Measurements from ENCODE around the gene SIT1.
"Not testable (repeated sequence)": the region's sequence is repeated elsewhere in the genome, so short reads cannot be mapped to it uniquely, and the experiment has no call there.

Gene SIT1

GRCh38 chr9:35660966-35661415 is 10.3 kb upstream of the SIT1 start:
- in situ Hi-C loops (cut with MboI; ENCODE audit: low sequenced_read_pairs) = no loop called here

GRCh38 chr9:35659340-35659739 is 8.6 kb upstream of the SIT1 start:
- in situ Hi-C loops (cut with MboI; ENCODE audit: low sequenced_read_pairs) = loop anchor here (5.0 kb wide), 1 partner anchor 68 kb away; no protein-coding TSS in a partner anchor

- in situ Hi-C loops (cut with MboI; ENCODE audit: low sequenced_read_pairs) = loop anchor here (5.0 kb wide), 1 partner anchor 68 kb away; no protein-coding TSS in a partner anchor
These were observed 8.2 kb upstream of the SIT1 start for GRCh38 chr9:35658968-35659220.

- in situ Hi-C loops (cut with MboI; ENCODE audit: low sequenced_read_pairs) = loop anchor here (5.0 kb wide), 1 partner anchor 69 kb away; no protein-coding TSS in a partner anchor
These were observed 7.6 kb upstream of the SIT1 start, which contains the start of gene CCDC107 for GRCh38 chr9:35658137-35658967. CCDC107 (plus strand) TSS chr9:35658292; CDS start chr9:35658380, 88 bp downstream.

GRCh38 chr9:35657546-35658136 is 6.9 kb upstream of the SIT1 start, which contains the start of gene RMRP:
RMRP (minus strand) TSS chr9:35658019.
- in situ Hi-C loops (cut with MboI; ENCODE audit: low sequenced_read_pairs) = loop anchor here (5.0 kb wide), 1 partner anchor 70 kb away; no protein-coding TSS in a partner anchor

- in situ Hi-C loops (cut with MboI; ENCODE audit: low sequenced_read_pairs) = loop anchor here (5.0 kb wide), 1 partner anchor 70 kb away; no protein-coding TSS in a partner anchor
These were observed 6.3 kb upstream of the SIT1 start for GRCh38 chr9:35656831-35657545.

- in situ Hi-C loops (cut with MboI; ENCODE audit: low sequenced_read_pairs) = loop anchor here (5.0 kb wide), 1 partner anchor 71 kb away; no protein-coding TSS in a partner anchor
These were observed 5.6 kb upstream of the SIT1 start for GRCh38 chr9:35656348-35656747.

GRCh38 chr9:35653611-35654010 is 2.9 kb upstream of the SIT1 start:
- in situ Hi-C loops (cut with MboI; ENCODE audit: low sequenced_read_pairs) = no loop called here

- in situ Hi-C loops (cut with MboI; ENCODE audit: low sequenced_read_pairs) = no loop called here
These were observed 2.1 kb upstream of the SIT1 start for GRCh38 chr9:35652829-35653209.

GRCh38 chr9:35651956-35652828 is 1.5 kb upstream of the SIT1 start:
- in situ Hi-C loops (cut with MboI; ENCODE audit: low sequenced_read_pairs) = no loop called here

GRCh38 chr9:35649431-35650340 is 1.0 kb downstream of the SIT1 start:
- in situ Hi-C loops (cut with MboI; ENCODE audit: low sequenced_read_pairs) = no loop called here

- in situ Hi-C loops (cut with MboI; ENCODE audit: low sequenced_read_pairs) = no loop called here
These were observed 4.0 kb downstream of the SIT1 start for GRCh38 chr9:35646533-35647265.

- in situ Hi-C loops (cut with MboI; ENCODE audit: low sequenced_read_pairs) = no loop called here
These were observed 4.6 kb downstream of the SIT1 start for GRCh38 chr9:35646153-35646532.

GRCh38 chr9:35645736-35646135 is 5.0 kb downstream of the SIT1 start:
- in situ Hi-C loops (cut with MboI; ENCODE audit: low sequenced_read_pairs) = not testable (repeated sequence)

- in situ Hi-C loops (cut with MboI; ENCODE audit: low sequenced_read_pairs) = no loop called here
These were observed 7.7 kb downstream of the SIT1 start for GRCh38 chr9:35643046-35643445.

- in situ Hi-C loops (cut with MboI; ENCODE audit: low sequenced_read_pairs) = not testable (repeated sequence)
These were observed 9.3 kb downstream of the SIT1 start for GRCh38 chr9:35641478-35641877.

- in situ Hi-C loops (cut with MboI; ENCODE audit: low sequenced_read_pairs) = not testable (repeated sequence)
These were observed 10.3 kb downstream of the SIT1 start for GRCh38 chr9:35640431-35640830.

GRCh38 chr9:35639631-35640030 is 11.1 kb downstream of the SIT1 start:
- in situ Hi-C loops (cut with MboI; ENCODE audit: low sequenced_read_pairs) = no loop called here

- in situ Hi-C loops (cut with MboI; ENCODE audit: low sequenced_read_pairs) = not testable (repeated sequence)
These were observed 11.5 kb downstream of the SIT1 start for GRCh38 chr9:35639225-35639624.
